K562 (cell line): Measurements from ENCODE around the gene BCL7C. TPM values are rescaled to one million over a fixed set of nuclear protein-coding genes. Genes with fewer than 3 reads are reported as not detected.

Experiments used
- ATAC-seq: fragments of 200-7000 bp; cut with Tn5 transposase; 3 replicates; pipeline ENCODE4 v1.9.1; 2020; ENCODE audit warnings: moderate library complexity
- BruUV-seq: library from RNA; stranded (reverse); fragments of 400-500 nt; replicated peaks from 2 replicates; lab custom pipeline; 2021; lab: Mats Ljungman, UMichigan
- CTCF ChIA-PET: fragments of 300-600 bp; formaldehyde crosslinking; extraction: SDS; loops from one replicate; lab custom pipeline; 2021; ENCODE audit warnings: low intra/inter-chr PET ratio; lab: Yijun Ruan, JAX
- POLR2A ChIA-PET: fragments of 300-600, 350-650 bp; sonication (Branson Sonifier 250); formaldehyde crosslinking; extraction: SDS; loops from one replicate; lab custom pipeline; 2021; ENCODE audit warnings: antibody characterized with exemption, inconsistent platforms; lab: Yijun Ruan, JAX
- DNase-seq, 4 experiments: peaks; one replicate each; pipeline versions ENCODE4 v3.0.0 to v3.0.0-alpha.2; 2011 to 2018; ENCODE audit warnings: low spot score in 3 of 4, mixed read lengths in 3 of 4; ENCODE audit errors: extremely low read depth in 1 of 4
- FAIRE-seq: peaks from 2 replicates; lab custom pipeline; 2011; peaks lifted over from hg19 to GRCh38; lab: Jason Lieb, UNC
- H2AFZ ChIP-seq: 2 replicates; pipeline ENCODE4 v1.6.0; 2011; ENCODE audit warnings: low read depth, low read length, control low read depth, inconsistent platforms
- H3K27ac ChIP-seq: fragments of 200-600 bp; 3 replicates; pipeline ENCODE4 v1.8.0; 2011; ENCODE audit warnings: low read depth, mild to moderate bottlenecking, control low read depth, inconsistent platforms, low read length, moderate library complexity, mixed read lengths; ENCODE audit errors: extremely low read depth
- H3K27me3 ChIP-seq, 2 experiments: fragments of 300-600 bp in 1 of 2; 2 replicates in 1 of 2; 3 replicates in 1 of 2; pipeline versions ENCODE4 v1.6.0 to v1.8.0; 2011; ENCODE audit warnings: inconsistent platforms in 2 of 2, low read length in 2 of 2, mild to moderate bottlenecking in 1 of 2, mixed read lengths in 1 of 2, moderate library complexity in 1 of 2; ENCODE audit not compliant: control insufficient read depth in 2 of 2, insufficient read depth in 2 of 2
- H3K36me3 ChIP-seq: fragments of 300-600 bp; 3 replicates; pipeline ENCODE4 v1.8.0; 2011; ENCODE audit warnings: mild to moderate bottlenecking, low read length, inconsistent platforms; ENCODE audit not compliant: control insufficient read depth, insufficient read depth
- H3K4me1 ChIP-seq, 2 experiments: fragments of 200-600 bp in 1 of 2; replicated peaks in 1 of 2; 2 replicates in 1 of 2; 3 replicates in 1 of 2; pipeline versions ENCODE4 v1.5.1 to v1.8.0; 2011; ENCODE audit warnings: inconsistent platforms in 2 of 2, low read length in 2 of 2, mild to moderate bottlenecking in 1 of 2, mixed read lengths in 1 of 2, moderate library complexity in 1 of 2; ENCODE audit not compliant: control insufficient read depth in 2 of 2, insufficient read depth in 2 of 2
- H3K4me2 ChIP-seq: 2 replicates; pipeline ENCODE4 v1.6.1; 2011; ENCODE audit warnings: low read length, control low read depth, inconsistent platforms, mixed read lengths; ENCODE audit not compliant: insufficient read depth
- H3K4me3 ChIP-seq: fragments of 200-600 bp; sonication (generic), shearing (Covaris generic); 2 replicates; pipeline ENCODE4 v1.5.1; 2016; ENCODE audit warnings: control low read depth, inconsistent platforms
- H3K79me2 ChIP-seq: fragments of 200-600 bp; 3 replicates; pipeline ENCODE4 v1.8.0; 2011; ENCODE audit warnings: low read length, inconsistent platforms; ENCODE audit not compliant: control insufficient read depth, insufficient read depth
- H3K9ac ChIP-seq, 2 experiments: 2 replicates each; pipeline versions ENCODE4 v1.6.0 to v1.6.1; 2011; ENCODE audit warnings: low read depth in 2 of 2, low read length in 2 of 2, control low read depth in 1 of 2, inconsistent platforms in 1 of 2, mild to moderate bottlenecking in 1 of 2, mixed read lengths in 1 of 2; ENCODE audit not compliant: insufficient read depth in 1 of 2
- H3K9me1 ChIP-seq: one replicate; pipeline ENCODE4 v1.6.0; 2011; ENCODE audit warnings: inconsistent platforms, mild to moderate bottlenecking, low read length, moderate library complexity; ENCODE audit not compliant: control insufficient read depth, insufficient read depth
- H3K9me3 ChIP-seq: replicated peaks from 2 replicates; pipeline ENCODE4 v1.5.1; 2011; ENCODE audit warnings: low read depth, low read length, inconsistent platforms; ENCODE audit not compliant: control insufficient read depth, insufficient read depth
- H4K20me1 ChIP-seq: replicated peaks from 2 replicates; pipeline ENCODE4 v1.6.1; 2011; ENCODE audit warnings: low read length, inconsistent platforms, mixed read lengths; ENCODE audit not compliant: control insufficient read depth, insufficient read depth
- BCL6 ChIP-seq: fragments of 250-450 bp; sonication (Bioruptor Pico); IDR thresholded peaks from 2 replicates; pipeline ENCODE4 v1.4.0; 2020
- FOXJ2 ChIP-seq: fragments of 200-800 bp; sonication (Bioruptor generic); IDR thresholded peaks from 2 replicates; pipeline ENCODE4 v1.6.1; 2016; ENCODE audit warnings: missing genetic modification characterization, missing compliant biosample characterization
- HMGN3 ChIP-seq: IDR thresholded peaks from 2 replicates; pipeline ENCODE4 v1.6.1; 2011; ENCODE audit warnings: borderline replicate concordance, low read depth, mild to moderate bottlenecking, mixed read lengths, low read length; ENCODE audit not compliant: insufficient read length; ENCODE audit errors: extremely low read depth
- MYNN ChIP-seq, 2 experiments: sonication (generic); formaldehyde crosslinking in 1 of 2; IDR thresholded peaks; 2 replicates each; pipeline versions ENCODE4 v1.5.0 to v1.6.1; 2016 to 2020; ENCODE audit warnings: antibody characterized with exemption in 1 of 2, missing genetic modification reagents in 1 of 2
- PHF8 ChIP-seq: fragments of 200-600 bp; sonication (generic); IDR thresholded peaks from 2 replicates; pipeline ENCODE4 v1.6.1; 2012; ENCODE audit warnings: mixed run types, mild to moderate bottlenecking, inconsistent platforms, low read length, moderate library complexity, borderline replicate concordance
- SRSF1 ChIP-seq: fragments of 200-400 bp; formaldehyde crosslinking; IDR thresholded peaks from 2 replicates; pipeline ENCODE4 v1.6.1; 2017; ENCODE audit warnings: mild to moderate bottlenecking, low read depth, low read length, moderate library complexity
- WGBS: fragments of 100-300 bp; shearing (Covaris generic); methylation state at CpG from one replicate; pipeline ENCODE4 v1.1.6; 2016; ENCODE audit warnings: low coverage, mixed read lengths; ENCODE audit not compliant: insufficient coverage; ENCODE audit errors: missing lambda C conversion rate; 5-methylcytosine and 5-hydroxymethylcytosine counted together
- in situ Hi-C: fragments of 300-500 bp; cut with MboI; formaldehyde crosslinking; loops from 4 replicates; pipeline ENCODE4 v1.15.0; 2018; ENCODE audit warnings: inconsistent platforms, mixed read lengths
- intact Hi-C: fragments of 100-400 bp; cut with micrococcal nuclease; formaldehyde crosslinking; loops from 2 replicates; pipeline ENCODE4 v1.14.2; 2022
- polyA plus RNA-seq, 8 experiments: library from polyadenylated mRNA; depleted of rRNA in 4 of 8; stranded (reverse) in 5 of 8; unstranded in 3 of 8; fragments of >200 nt; fragmentation: Nextera tagmentation in 2 of 8; fragmentation: Illumina TruSeq in 1 of 8; extraction: Ambion mirVana in 2 of 8; extraction: Trizol in 1 of 8; gene quantifications; 2 replicates each; pipeline versions ENCODE4 v1.2.1 to v1.2.3, GENCODE V29; 2011 to 2014; ENCODE audit warnings: inconsistent platforms in 1 of 8, missing spikeins in 1 of 8
- total RNA-seq, 7 experiments: library from RNA; depleted of rRNA in 6 of 7; stranded (reverse); fragments of >200 nt in 6 of 7; fragmentation: Illumina TruSeq in 2 of 7; extraction: Trizol in 2 of 7; gene quantifications; 2 replicates each; pipeline versions ENCODE4 v1.2.1 to v1.2.3, GENCODE V29; 2011 to 2021; ENCODE audit warnings: low replicate concordance in 1 of 7

Gene BCL7C
- total and polyA plus RNA-seq, 9 of the 15 experiments (the other 6 are each of a cell fraction or from before 2014, with no cell fraction given): 1.7 to 85.8 (median 19.6) TPM

- no peak overlapping the region for H3K4me3 ChIP-seq
- 71% methylated on average over 3 of the region's 3 CpGs for WGBS
- no peaks in the 10 kb centered on the region for H3K27me3 ChIP-seq
- intact Hi-C loops (no loop called here), in situ Hi-C loops (no loop called here)
- no peaks in the 10 kb centered on the region for H3K79me2 ChIP-seq
- H4K20me1 ChIP-seq: no peaks in the 10 kb centered on the region
- ChIA-PET POLR2A (interaction anchor here (1.4 kb wide), 1 partner anchor 10 kb away, joined by 4 read pairs; no protein-coding TSS in a partner anchor), CTCF (no interaction called here)
- H2AFZ ChIP-seq: no peak overlapping the region
- no peak for FAIRE-seq
- no peak overlapping the region for H3K9ac ChIP-seq
- no peak for ATAC-seq
- TF ChIP-seq PHF8: no peak
- no peak for TF ChIP-seq MYNN (IDR thresholded peaks at IDR 0.05)
- TF ChIP-seq MYNN (CRISPR knock-in tag; IDR thresholded peaks at IDR 0.05): no peak
- TF ChIP-seq BCL6: no peak
- TF ChIP-seq FOXJ2: no peak
- TF ChIP-seq SRSF1: no peak
- no peak for TF ChIP-seq HMGN3
- BruUV-seq: no TSS peak
- no peak for DNase-seq
- H3K9me3 ChIP-seq: no peaks in the 10 kb centered on the region
- H3K4me2 ChIP-seq: no peak overlapping the region
- no peaks in the 10 kb centered on the region for H3K9me1 ChIP-seq
- H3K36me3 ChIP-seq: peaks cover 41% of the 10 kb centered on the region; the same call in 2 of the 3 replicates
- peaks cover 0 to 9% of the 10 kb centered on the region in 2 experiments; a peak in 2 of 5 replicates for H3K4me1 ChIP-seq
- no peak overlapping the region for H3K27ac ChIP-seq
These were observed 9.1 kb downstream of the BCL7C start for GRCh38 chr16:30884760-30885159.
